Left hindlimb (tissue), 1 donor: ENCODE measurements around the gene SERTAD2.

Experiments
- DNase-seq: peaks from one replicate; pipeline ENCODE4 v3.0.0-alpha.2; 2018

The SERTAD2 gene

DNA sequence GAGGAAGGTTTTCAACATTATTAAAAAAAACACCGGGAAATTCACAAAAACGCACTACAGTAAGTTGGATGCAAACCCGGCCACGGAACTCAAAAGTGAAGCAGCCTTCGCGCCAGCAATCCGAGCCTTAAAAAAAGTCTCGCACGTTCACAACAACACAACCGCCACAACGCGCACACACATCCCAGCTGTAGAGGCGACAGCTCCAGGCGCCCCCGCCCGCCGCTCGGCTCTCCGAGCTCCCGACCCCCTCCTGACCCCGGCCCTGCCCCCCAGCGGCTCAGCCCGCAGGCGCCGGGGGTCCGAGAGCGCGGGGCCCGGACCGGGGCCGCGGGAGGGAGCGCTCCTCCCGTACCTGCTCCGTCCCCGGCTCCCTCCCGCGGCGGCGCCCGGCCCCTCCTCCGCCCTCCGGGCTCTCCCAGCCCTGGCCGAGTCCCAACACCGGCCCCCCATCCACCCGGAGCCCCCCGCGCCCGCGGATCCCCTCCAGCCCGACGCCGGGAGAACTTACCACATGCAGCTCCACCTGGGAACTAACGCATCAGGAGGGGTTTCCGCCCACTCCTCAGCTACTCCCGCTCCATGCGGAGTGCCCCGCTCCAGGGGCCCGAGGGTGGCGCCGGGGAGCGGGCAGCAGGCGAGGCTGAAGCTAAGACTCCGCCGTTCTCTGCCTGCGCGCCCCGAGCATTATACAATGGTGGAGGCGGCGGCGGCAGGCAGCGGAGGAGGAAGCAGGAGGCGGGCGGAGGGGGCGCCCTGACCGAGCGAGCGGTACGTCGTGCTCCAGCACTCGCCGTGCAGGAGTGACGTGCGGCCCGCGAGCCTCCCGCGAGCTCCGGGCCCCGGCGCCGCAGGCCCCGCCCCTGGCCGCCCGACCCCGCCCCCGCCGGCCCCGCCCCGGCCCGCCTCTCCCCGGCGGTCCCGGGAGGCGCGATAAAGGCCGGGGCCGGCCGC lies at the start of gene SERTAD2:
Gene SERTAD2 (minus strand): TSS at position 805 of the 954 bp plus-strand sequence. CDS start 17,042 bp downstream, outside the sequence.
- peak; percentile 93 for DNase-seq

GRCh38 chr2:64700133-64700809 lies 46.6 kb upstream of the SERTAD2 start:
- no peak for DNase-seq

GRCh38 chr2:64699712-64700111 lies 46.0 kb upstream of the SERTAD2 start:
- no peak for DNase-seq

- DNase-seq = no peak
Measured at GRCh38 chr2:64698668-64699444, 45.1 kb upstream of the SERTAD2 start.

- no peak for DNase-seq
Measured at GRCh38 chr2:64698177-64698643, 44.5 kb upstream of the SERTAD2 start.

- no peak for DNase-seq
Measured at GRCh38 chr2:64697297-64698176, 43.8 kb upstream of the SERTAD2 start.

DNA sequence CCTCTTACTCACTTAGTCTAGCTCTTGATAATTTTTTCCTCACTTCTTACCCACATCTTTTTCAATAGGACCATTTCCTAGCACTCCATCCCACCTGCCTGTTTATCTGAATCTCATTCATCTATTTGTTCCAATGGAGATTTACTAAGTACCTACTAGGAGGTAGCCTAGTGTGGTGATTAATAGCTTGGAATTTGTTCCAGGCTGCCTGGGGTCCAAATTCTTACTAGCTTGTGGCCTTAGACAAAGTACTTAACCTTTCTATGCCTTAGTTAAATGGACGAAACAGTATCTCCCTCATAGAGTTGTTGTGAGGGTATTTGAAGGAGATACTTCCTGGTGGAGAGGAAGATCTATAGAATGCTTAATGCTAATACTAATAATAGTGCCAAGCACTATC lies 42.9 kb upstream of the SERTAD2 start:
- DNase-seq = no peak

DNA sequence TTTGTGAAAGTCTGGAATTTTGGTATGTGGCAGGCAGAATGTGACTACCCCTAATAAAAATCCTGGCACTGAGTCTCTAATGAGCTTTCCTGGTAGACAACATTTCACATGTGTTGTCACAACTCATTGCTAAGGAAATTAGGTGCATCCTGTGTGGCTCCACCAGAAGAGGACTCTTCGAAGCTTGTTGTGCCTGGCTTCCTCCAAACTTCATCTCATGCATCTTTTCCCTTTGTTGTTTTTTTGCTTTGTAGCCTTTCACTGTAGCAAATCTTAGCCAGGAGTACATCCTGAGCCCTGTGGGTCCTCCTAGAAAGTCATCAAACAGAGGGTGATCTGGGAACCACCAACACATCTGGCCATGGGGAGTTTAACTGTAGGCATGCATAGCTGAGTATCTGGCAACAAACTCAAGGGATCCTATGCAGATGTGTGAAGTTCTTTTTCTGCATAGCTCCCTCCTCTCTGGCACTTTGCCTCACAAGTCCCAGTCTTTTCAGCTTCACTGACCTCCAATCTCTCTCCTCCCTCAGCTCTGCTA lies 42.1 kb upstream of the SERTAD2 start:
- DNase-seq = no peak

- DNase-seq = no peak
Measured at GRCh38 chr2:64692401-64692800, 38.7 kb upstream of the SERTAD2 start.

DNA sequence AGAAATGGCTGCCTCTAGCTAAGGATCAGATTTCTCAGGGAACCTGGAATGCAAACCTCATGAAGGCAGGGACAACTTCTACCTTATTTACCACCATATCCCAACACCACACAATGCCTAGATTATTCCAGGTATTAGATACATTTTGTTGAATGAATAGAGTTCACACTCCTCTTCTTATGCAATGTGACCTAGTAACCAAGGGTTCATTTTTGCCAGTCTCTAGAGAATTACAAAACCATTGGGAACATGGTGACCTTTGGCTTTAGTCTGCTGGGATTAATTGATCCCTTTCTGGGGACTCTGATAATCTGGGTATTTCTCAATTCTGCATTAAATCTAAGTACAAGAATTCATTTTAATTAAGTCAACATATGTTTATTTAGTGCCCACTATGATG lies 35.2 kb upstream of the SERTAD2 start:
- no peak for DNase-seq

DNA sequence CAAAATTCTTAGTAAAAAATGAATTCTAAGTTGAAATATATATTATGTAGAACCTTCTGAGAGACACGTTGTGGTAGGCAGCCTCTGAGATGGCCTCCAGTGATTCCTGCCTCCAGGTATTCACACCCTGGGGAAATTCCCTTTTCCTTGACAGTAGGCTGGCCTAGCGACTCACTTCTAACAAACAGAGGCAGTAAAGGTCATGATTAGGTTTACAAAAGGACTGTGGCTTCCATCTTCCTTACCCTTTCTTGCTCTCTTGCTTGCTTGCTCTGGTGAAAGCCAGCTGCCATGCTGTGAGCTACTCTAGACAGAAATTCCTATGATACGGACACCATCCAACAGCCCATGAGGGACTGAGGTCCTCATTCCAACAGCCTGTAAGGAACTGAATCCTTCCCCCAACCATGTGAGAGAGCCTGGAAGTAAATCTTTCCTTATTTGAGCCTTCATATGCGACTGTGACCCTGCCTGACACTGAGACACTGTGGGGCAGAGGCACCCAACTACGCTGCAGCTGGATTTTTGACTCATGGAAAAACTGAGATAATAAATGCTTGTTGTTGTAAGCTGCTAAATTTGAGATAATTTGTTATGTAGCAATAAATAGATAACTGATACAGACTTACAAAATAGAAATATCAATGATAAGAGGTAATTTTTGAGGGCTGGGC lies 32.7 kb upstream of the SERTAD2 start:
- no peak for DNase-seq

DNA sequence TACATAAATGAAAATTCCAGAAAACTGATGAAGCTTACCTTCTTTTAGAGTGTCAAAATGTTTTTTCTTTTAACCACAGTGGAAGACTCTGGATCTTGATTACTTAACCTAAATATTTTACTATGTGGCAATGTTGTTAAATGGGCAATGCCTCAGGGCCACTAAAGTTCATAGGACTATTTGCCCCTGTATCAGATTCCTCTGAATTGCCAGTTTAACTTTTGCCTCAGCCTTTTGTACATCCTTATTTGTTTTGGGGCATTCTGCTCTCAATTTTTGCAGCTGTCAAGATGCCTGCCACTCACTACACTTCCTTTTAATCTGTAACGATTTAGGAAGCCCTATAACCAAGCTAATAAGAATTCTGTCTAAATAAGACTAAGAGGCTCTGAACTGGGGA lies 31.7 kb upstream of the SERTAD2 start:
- no peak for DNase-seq

DNA sequence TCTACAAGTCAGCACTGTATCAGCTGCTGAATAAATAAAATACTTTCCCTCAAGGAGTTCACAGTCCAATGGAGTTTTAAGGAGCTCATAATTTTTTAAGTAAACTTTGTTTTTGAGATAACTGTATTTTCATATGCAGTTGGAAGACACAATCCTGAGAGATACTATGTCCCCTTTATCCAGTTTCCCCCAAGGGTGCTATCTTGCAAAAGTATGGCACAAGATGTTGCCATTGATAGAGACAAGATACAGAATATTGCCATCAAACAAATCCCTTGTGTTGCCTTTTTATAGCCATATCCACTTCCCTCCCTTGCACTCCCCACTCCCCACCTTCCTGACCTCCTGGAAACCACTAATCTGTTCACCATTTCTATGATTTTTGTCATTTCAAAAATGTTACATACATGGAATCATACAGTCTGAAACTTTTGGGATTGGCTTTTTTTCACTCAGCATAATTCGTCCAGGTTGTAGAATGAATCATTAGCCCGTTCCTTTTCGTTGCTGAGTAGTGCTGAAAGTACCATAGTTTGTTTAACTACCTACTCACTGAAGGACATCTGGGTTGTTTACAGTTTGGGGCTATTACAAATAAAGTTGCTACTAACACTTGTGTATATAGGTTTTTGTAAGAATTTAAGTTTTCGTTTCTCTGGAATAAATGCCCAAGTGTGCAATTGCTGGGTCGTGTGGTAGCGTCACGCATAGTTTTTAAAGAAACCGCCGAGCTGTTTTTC lies 30.2 kb upstream of the SERTAD2 start:
- DNase-seq = no peak

- no peak for DNase-seq
Measured at GRCh38 chr2:64681479-64681967, 27.8 kb upstream of the SERTAD2 start.

DNA sequence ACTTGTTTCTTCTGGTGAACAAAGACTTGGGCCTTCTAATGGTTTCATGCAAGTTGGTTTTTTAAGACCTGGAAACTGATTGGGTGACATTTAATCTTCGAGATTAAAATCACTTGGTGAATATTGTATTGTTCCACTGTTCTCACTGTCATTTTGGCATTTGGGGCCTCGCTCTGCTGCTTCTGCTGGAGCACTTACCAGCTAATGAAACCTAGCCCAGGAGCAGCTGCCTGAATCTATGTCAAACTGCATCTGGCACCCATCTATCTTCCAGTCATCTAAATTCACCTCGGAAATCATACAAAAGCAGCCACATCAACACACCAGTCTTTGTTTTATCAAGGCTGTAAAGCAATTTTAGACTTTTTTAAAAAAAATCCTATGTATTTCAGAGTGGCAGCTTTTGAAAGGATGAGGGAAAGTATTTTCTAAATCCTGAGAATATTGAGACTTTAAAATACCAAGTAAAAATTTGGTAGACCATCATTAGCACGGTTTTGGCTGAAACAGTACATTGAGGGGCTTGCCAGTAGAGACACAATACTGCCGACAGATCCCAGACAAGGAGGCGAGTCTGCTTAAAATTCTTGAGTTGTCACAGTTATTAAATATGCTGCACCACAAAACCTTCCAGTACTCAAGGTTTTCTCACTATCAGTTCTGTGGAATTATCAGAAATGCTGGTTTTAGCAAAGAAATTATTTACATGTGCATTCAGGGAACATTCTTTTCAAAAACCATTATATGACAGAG lies 26.1 kb upstream of the SERTAD2 start:
- no peak for DNase-seq

- no peak for DNase-seq
Measured at GRCh38 chr2:64678771-64679590, 25.3 kb upstream of the SERTAD2 start.

DNA sequence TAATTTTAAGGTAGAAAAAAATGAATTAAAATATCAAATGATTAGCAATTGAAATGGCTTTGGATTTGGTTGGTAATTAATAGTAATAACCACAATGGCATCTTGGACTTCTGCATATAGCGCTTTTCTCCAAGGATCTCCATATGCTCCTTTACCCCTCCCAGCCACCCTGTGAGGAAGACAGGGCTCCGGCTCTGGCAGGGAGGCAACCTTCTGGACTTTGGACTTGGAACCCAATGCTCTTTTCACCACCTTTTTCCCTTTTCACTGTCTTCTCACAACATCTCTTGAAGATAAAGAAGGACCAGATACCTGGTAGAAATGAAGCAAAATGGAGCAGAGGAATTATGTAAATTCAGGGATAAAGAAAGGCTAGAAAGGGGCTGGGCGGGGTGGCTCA lies 23.8 kb upstream of the SERTAD2 start:
- DNase-seq = no peak

- no peak for DNase-seq
Measured at GRCh38 chr2:64675860-64676259, 22.1 kb upstream of the SERTAD2 start.

DNA sequence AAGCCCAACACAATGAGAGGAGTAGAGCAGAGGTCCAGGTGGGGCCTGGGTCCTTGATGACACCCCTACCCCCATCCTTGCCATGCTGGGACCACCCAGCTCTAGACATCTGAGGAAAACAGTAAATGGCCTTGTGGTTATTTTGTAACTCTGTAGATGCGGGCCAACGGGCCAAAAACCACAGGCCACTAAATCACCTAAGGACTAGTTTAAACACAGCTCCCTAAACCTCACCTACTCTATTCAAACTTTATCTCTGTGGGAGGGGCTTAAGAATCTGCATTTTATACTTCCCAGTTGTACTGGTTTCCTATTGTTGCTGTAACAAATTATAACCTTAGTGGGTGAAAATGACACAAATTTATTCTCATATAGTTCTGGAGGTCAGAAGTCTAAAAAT lies 19.0 kb upstream of the SERTAD2 start:
- DNase-seq = no peak
